ENCODE results near the gene ZDHHC4. TPM values are rescaled to one million over a fixed set of nuclear protein-coding genes. Genes with fewer than 3 reads are reported as not detected.

Gene ZDHHC4
- total and polyA plus RNA-seq, 10 of the 15 experiments (the other 5 are each of a cell fraction or from before 2014, with no cell fraction given): 30.6 to 74.3 (median 35.8) TPM

- TF ChIP-seq E2F8 (IDR thresholded peaks at IDR 0.05; ENCODE audit: low read depth, partially characterized antibody): no peak
- TF ChIP-seq TAF1 (IDR thresholded peaks at IDR 0.05; ENCODE audit: borderline replicate concordance, low read depth, low read length): no peak
- no peak for TF ChIP-seq RAD21 (IDR thresholded peaks at IDR 0.05; ENCODE audit: insufficient read depth, low read depth, low read length)
- no peak for TF ChIP-seq ATF7 (IDR thresholded peaks at IDR 0.05; ENCODE audit: low read depth)
- no peak for TF ChIP-seq EZH2 (IDR thresholded peaks at IDR 0.05; ENCODE audit: borderline replicate concordance, control insufficient read depth, low read depth, low read length)
- TF ChIP-seq MXI1 (IDR thresholded peaks at IDR 0.05; ENCODE audit: low read depth, low read length): no peak
- no peak for TF ChIP-seq STAT1 (conservative IDR thresholded peaks at IDR 0.05)
Observed at GRCh38 chr7:6559896-6560295, 17.4 kb upstream of the ZDHHC4 start (continued).

- Histone ChIP-seq H3K79me2 (ENCODE audit: control insufficient read depth, insufficient read depth, low read length) (no peaks in the 10 kb centered on the region), H4K20me1 (ENCODE audit: control insufficient read depth, insufficient read depth) (no peaks in the 10 kb centered on the region), H3K4me2 (ENCODE audit: control insufficient read depth, insufficient read depth) (no peak overlapping the region), H3K4me3 (no peak overlapping the region), H3K27me3 (replicated peaks in 1 of 2; ENCODE audit: control insufficient read depth in 2 of 2, insufficient read depth in 2 of 2, low read length in 1 of 2) (no peaks in the 10 kb centered on the region), H3K4me1 (ENCODE audit: control insufficient read depth, insufficient read depth, low read length) (no peaks in the 10 kb centered on the region), H2AFZ (ENCODE audit: control insufficient read depth, low read depth, low read length) (no peak overlapping the region), H3K9ac (ENCODE audit: control insufficient read depth, insufficient read depth, low read length) (no peak overlapping the region), H3K9me3 (replicated peaks; ENCODE audit: control insufficient read depth, insufficient read depth, low read length) (no peaks in the 10 kb centered on the region), H3K36me3 (ENCODE audit: control insufficient read depth in 2 of 2, insufficient read depth in 2 of 2, low read length in 1 of 2) (no peaks in the 10 kb centered on the region), H3K27ac (ENCODE audit: control insufficient read depth, insufficient read depth) (no peak overlapping the region)
- ChIA-PET SMC1A (ENCODE audit: uncharacterized antibody, unreplicated experiment) (no interaction called here), RAD21 (ENCODE audit: unreplicated experiment) (no interaction called here), POLR2A (no interaction called here), CTCF (interaction anchor here (0.6 to 1.0 kb wide), 3 partner anchors 10 to 1318 kb away, joined by 4 to 5 read pairs (median 4); no protein-coding TSS in a partner anchor)
- DNase-seq (ENCODE audit: low read depth, low spot score) (no peak), ATAC-seq (no peak), FAIRE-seq (no peak)
- in situ Hi-C loops (cut with MboI) (no loop called here), intact Hi-C loops (cut with micrococcal nuclease; ENCODE audit: unreplicated experiment) (no loop called here)
- no TSS peak for BruUV-seq (replicated peaks)
- 92% methylated on average over 1 of the region's 1 CpG for WGBS (ENCODE audit: insufficient coverage, insufficient replicate concordance, low lambda C conversion rate, missing lambda C conversion rate)
- TF ChIP-seq CEBPZ (IDR thresholded peaks at IDR 0.05; ENCODE audit: low read depth, low read length) (no peak), E2F4 (IDR thresholded peaks at IDR 0.05; ENCODE audit: low read depth, low read length) (no peak), CHD4 (IDR thresholded peaks at IDR 0.05) (no peak), RFX5 (IDR thresholded peaks at IDR 0.05; ENCODE audit: low read depth, low read length) (no peak), ZNF592 (IDR thresholded peaks at IDR 0.05) (no peak)
Observed at GRCh38 chr7:6562106-6562505, 15.1 kb upstream of the ZDHHC4 start.
